Measurements from ENCODE around the gene YIF1B. TPM values are rescaled to one million over a fixed set of nuclear protein-coding genes. Genes with fewer than 3 reads are reported as not detected.

YIF1B gene
- total RNA-seq, 4 donors from 2014 or later, result 26.2 to 52.8 (median 31.4) TPM

DNA sequence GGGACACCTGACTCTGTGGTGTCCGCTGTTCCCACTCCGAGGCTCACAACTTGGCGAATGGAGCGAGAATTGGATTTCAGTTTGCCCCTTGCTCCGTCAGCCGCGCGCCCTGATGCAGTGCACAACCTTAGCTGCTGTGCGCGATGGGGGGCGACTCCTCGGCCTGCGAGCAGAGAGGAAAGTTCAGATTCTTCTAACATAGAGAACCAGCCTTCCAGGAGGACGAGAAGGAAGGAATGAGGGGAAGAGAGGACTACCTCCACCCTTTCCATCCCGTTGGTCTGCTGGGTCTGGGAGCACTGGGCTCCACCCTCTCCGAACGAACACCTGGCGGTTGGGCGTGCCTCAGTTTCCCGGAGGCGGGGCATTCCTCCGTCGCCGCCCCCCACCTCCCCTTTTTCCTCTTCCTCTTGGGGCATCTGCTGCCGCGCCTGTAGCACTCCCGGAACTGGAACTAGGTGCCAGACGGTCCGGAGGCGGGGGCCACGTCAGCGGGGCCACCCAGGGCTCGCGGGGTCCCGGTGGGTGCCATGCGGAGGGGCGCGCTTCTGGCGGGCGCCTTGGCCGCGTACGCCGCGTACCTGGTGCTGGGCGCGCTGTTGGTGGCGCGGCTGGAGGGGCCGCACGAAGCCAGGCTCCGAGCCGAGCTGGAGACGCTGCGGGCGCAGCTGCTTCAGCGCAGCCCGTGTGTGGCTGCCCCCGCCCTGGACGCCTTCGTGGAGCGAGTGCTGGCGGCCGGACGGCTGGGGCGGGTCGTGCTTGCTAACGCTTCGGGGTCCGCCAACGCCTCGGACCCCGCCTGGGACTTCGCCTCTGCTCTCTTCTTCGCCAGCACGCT lies 3.9 kb upstream of the YIF1B start, which contains the start of gene KCNK6:
KCNK6 (plus strand) TSS at position 425 of the 838 bp plus-strand sequence; CDS start at position 531, 106 bp downstream.
- TF ChIP-seq, protein P1, sequence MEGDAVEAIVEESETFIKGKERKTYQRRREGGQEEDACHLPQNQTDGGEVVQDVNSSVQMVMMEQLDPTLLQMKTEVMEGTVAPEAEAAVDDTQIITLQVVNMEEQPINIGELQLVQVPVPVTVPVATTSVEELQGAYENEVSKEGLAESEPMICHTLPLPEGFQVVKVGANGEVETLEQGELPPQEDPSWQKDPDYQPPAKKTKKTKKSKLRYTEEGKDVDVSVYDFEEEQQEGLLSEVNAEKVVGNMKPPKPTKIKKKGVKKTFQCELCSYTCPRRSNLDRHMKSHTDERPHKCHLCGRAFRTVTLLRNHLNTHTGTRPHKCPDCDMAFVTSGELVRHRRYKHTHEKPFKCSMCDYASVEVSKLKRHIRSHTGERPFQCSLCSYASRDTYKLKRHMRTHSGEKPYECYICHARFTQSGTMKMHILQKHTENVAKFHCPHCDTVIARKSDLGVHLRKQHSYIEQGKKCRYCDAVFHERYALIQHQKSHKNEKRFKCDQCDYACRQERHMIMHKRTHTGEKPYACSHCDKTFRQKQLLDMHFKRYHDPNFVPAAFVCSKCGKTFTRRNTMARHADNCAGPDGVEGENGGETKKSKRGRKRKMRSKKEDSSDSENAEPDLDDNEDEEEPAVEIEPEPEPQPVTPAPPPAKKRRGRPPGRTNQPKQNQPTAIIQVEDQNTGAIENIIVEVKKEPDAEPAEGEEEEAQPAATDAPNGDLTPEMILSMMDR (IDR thresholded peaks at IDR 0.05), result no peak
- DNase-seq (ENCODE audit: low spot score) (no peak), ATAC-seq (ENCODE audit: low FRiP score) (no peak)

DNA sequence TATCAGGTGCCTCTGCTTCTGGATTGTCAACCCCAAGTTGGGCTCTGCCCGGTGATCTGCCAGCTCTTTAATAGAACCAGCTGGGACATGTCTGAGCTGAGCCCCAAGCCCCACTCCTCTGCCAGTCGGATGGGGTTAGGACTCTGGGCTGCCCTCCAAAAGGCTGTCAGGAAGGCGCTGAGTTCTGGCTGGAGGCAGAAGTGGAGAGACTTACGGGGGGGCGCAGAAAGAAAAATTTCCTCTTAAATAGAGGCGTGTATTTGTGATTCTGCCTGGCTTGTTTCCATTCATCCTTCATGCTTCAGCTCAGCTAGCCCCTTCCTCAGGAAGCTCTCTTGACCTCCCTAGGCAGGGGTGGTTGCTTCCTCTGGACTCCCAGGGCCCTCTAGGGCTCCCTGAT lies 2.9 kb upstream of the YIF1B start:
- ATAC-seq (ENCODE audit: low FRiP score) (no peak), DNase-seq (ENCODE audit: low spot score) (no peak)
- TF ChIP-seq, protein P1 (IDR thresholded peaks at IDR 0.05), result no peak

DNA sequence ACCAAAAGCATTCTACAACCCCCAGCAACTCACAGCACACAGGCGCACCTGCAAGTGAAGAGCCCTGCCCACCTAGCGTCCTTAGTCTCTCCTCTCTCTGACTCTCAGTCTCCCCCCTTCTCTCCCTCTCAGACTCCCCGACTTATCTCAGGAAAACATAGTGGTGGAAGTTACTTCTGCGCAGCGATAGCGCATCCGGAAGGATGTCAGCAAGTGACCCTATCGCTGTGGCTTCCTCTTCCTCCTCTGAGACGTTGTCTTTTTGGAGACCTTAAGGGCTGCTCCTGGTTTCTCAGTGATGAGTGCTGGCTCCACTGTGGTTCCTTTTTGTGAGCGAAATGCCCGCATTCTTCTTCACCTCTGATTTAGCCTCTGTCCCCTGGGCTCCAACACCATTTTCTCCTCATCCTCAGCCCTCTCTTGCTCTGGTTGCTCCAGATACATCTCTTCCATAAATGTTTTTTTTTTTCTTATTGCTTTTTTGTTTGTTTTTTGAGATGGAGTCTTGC lies 1.4 kb upstream of the YIF1B start:
- ATAC-seq (ENCODE audit: low FRiP score) (no peak), DNase-seq (ENCODE audit: low spot score) (no peak)
- TF ChIP-seq, protein P1 (IDR thresholded peaks at IDR 0.05), result no peak

DNA sequence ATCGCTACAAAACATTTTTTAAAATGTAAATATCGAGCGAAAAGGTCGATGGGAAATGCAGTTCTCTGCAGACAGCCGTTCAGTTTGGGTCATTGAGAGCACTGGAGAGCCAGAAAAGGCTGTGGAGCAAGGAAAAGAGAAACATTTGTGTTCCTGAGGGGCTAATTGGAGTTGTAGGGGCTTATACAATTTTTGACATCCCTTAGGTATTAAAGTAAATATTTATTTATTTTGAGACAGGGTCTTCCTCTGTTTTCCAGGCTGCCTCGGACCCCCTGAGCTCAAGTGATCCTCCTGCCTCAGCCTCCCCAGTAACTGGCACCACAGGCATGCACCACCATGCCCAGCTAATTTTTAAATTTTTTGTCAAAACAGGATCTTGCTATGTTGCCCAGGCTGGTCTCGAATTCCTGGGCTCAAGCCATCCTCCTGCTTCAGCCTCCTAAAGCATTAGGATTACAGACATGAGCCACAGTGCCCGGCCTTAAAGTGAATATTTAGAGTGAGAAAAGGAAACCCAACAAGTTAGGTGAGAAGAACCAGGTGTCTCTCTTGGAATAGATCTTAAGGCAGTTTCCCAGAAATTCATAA lies 825 bp upstream of the YIF1B start:
- DNase-seq (ENCODE audit: low spot score) (no peak), ATAC-seq (ENCODE audit: low FRiP score) (no peak)
- TF ChIP-seq, protein P1 (IDR thresholded peaks at IDR 0.05), result no peak

DNA sequence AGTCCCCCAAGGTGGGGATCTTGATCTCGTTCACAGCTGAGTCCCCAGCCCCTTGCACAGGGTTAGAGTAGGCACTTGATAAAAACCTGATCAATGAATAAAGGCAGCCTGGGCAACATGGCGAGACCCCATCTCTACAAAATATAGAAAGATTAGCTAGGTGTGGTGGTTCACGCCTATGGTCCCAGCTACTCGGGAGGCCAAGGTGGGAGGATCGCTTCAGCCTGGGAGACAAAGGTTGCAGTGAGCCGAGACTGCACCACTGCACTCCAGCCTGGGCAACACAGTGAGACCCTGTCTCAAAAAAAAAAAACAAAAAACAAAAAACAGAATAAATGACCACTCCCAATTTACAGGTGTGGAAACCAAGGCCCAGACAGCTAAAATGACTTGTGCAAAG lies 4.8 kb downstream of the YIF1B start:
- DNase-seq (ENCODE audit: low spot score) (no peak), ATAC-seq (ENCODE audit: low FRiP score) (no peak)
- TF ChIP-seq, protein P1 (IDR thresholded peaks at IDR 0.05), result no peak

DNA sequence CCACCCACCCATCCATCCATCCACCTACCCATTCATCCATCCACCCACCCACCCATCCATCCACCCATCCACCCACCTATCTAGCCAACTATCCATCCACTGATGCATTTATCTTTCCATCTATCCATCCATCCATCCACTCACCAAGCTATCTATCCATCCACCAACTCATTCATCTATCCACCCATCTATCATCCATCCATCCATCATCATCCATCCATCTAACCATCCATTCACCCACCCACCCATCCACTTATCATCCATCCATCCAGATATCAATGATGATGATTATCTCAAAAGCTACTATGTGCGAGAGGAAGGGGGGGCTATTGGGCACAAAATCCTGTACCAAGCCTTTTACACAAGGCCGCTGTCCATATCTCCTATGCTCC lies 5.5 kb downstream of the YIF1B start:
- ATAC-seq (ENCODE audit: low FRiP score), result no peak
- TF ChIP-seq, protein P1 (IDR thresholded peaks at IDR 0.05), result no peak
- DNase-seq (ENCODE audit: low spot score), result no peak
